Stimulated activated CD4-positive, alpha-beta T cell treated with anti-CD3 and anti-CD28 coated beads, TNF-alpha, amount 100 ng/mL, for 1 hour (primary cell): ENCODE measurements around the gene ITFG1.
"Not testable (repeated sequence)": the region's sequence is repeated elsewhere in the genome, so short reads cannot be mapped to it uniquely, and the experiment has no call there.

Experiments used
- DNase-seq, 3 donors: peaks; one replicate each; pipeline ENCODE4 v3.0.0-alpha.2; 2020; ENCODE audit warnings: low read depth in 3 of 3, low spot score in 1 of 3

ITFG1 gene

DNA sequence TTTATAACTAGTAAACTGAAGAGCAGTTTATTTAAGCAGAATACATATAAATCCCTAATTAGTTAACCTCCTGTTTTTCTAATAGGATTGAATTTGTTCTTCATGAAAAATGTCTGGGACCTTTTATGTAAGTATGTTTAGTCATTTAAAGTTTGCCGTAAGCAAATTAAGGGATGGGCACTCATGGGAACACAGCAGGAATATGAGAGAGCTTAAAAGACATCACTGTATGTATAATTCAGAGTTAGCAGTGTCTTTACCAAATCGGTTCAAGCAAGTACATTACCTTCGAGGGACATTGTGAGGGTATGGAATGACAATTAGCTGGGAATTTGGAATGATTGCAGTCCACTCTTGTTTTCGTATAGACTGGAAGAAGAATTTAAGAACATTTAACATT lies 299.4 kb downstream of the ITFG1 start:
- no peak for DNase-seq

DNA sequence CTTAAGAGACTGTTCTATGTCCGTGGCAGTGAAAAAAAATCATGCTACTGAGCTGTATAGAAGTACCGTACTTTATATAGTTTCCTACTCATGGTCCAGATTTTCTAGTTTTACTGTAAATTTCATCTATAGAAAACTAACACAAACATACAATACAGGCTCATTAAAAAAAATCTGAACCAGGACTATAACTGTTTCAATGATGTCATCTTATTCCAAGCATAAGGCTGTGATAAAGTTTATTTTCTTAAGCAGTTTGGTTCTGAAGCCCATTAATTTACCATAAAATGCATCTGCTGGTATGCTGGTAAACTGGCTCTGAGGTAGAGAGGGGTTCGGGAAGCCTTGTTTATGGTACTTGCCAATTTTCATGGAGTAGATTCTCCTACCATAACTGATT lies 300.4 kb downstream of the ITFG1 start:
- DNase-seq: no peak

DNA sequence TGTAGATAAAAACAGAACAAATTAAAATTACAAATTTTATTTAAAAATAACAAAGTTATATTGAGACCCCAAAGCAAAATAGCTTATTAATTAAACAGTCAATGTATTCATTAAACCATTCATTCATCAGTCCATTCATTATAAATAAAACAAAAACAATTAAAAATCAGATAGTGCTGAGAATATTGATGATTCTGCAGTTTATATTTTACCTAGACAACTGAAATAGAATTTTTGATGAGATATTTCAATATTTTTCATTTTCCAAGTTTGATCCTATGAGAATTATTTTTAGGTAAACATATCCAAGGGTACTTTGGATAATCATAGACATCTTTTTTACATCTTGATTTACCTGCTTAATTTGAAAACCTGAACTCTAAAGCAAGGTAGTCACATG lies 301.9 kb downstream of the ITFG1 start:
- DNase-seq: no peak

DNA sequence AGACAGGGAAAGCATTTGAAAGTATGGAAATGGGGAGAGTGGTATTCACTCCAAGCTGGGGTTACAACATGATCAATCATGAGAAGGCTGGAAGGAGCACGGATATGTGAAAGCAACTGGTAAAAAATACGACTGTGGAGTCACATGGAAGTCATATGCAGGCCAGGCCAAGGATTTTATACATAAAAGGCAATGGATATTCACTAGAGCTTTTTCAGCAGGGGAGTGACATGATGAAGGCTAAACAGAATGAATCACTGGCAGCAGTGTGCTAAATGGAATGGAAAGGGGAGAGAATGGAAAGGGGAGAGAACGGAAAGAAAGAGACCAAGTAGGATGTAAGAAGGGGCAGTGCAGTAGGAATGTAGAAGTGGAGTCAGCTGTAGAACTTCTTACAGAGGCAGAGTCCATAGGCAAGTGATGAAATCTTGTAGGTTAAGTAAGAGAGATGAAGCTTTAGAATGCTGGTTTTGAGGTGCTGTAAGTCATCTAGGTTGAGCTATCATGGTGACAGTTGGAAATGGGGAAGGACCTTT lies 304.1 kb downstream of the ITFG1 start:
- DNase-seq: no peak

DNA sequence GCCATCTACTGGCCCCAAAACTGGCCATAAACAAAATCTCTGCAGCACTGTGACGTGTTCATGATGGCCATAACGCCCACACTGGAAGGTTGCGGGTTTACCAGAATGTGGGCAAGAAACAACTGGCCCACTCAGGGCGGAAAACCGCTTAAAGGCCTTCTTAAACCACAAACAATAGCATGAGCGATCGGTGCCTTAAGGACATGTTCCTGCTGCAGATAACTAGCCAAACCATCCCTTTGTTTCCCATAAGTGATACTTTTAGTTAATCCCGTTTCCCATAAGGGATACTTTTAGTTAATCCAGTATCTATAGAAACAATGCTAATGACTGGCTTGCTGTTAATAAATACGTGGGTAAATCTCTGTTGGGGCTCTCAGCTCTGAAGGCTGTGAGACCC lies 308.4 kb downstream of the ITFG1 start:
- not testable (repeated sequence) for DNase-seq

DNA sequence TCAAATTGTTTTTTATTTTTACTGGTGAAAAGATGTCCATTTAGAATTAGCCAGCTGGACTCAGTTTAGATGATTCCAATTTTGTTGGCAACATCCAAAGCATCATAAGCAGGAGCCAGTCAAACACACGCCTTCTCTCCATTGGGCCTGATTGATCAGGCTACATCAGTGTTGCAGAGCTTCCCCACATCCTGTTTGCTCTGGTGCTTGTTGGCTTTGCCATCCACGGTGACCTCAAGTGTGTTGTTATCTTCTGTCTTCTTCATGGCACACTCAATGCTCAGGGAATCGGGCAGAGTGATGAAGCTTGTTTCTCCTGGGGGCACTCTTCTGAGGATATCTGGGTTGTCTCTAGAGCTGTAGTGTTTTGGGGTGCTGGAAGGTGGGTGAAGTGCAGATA lies 310.8 kb downstream of the ITFG1 start:
- DNase-seq: no peak

DNA sequence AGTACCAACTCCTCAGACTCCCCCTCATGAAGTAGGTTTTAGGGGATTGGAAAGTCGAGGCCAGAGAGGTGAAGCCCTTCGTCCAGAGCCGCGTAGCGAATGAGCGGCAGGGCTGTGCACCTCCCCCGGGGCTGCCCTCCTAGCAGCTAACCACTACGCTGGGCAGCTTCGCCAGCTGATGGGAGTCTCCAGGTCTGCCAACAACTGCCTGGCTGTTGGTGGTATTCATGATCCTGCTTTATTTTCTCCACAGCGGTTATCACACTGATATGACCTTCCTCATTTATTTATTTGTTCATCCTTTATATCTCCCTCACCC lies 316.3 kb downstream of the ITFG1 start:
- no peak for DNase-seq

DNA sequence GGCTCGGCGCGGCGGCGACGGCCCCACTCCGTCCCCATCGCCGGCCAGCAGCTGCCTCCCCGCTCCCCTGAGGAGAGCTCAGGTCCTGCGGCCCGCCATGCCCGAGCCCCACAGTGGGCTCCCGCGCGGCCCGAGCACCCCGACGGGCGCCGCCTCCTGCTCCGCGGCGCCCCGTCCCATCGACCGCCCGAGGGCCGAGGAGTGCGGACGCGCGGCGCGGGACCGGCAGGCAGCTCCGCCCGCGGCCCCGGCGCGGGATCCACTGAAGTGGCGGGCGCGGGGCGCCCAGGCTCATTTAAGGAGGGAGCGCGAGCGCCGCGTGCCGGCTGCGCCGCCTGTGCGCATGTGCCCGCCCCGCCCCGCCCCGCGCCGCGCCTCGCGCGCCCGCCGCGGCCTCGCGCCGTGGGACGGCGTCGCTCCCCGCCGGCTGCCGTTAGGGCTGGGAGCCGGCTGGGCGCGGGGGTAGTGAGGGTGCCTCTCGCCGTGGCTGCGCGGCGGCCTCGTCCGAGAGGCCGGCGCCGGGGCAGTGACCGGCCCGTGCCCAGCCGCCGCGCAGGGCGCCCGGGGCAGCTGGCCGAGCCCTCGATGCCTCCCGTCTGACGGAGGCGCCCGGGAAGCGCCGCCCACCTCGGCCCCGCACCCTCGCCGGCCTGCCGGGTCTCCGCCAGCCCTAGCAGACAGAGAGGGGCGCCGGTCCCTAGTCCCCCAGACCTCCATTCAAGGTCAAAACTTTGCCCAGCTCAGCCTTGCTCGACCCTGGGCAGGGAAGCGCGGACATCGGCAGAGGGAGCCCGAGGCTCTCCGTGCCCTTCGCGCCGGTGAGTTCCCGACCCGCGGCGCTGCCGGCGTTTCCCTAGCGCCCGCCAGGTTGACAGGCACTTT lies 316.9 kb downstream of the ITFG1 start, which contains the start of gene NETO2:
Gene NETO2, minus strand, starts transcription at position 269 of the 882 bp plus-strand sequence. CDS start 333 bp downstream, outside the sequence.
- DNase-seq: peak in 2 of 3 donors; percentile 15 to 63

DNA sequence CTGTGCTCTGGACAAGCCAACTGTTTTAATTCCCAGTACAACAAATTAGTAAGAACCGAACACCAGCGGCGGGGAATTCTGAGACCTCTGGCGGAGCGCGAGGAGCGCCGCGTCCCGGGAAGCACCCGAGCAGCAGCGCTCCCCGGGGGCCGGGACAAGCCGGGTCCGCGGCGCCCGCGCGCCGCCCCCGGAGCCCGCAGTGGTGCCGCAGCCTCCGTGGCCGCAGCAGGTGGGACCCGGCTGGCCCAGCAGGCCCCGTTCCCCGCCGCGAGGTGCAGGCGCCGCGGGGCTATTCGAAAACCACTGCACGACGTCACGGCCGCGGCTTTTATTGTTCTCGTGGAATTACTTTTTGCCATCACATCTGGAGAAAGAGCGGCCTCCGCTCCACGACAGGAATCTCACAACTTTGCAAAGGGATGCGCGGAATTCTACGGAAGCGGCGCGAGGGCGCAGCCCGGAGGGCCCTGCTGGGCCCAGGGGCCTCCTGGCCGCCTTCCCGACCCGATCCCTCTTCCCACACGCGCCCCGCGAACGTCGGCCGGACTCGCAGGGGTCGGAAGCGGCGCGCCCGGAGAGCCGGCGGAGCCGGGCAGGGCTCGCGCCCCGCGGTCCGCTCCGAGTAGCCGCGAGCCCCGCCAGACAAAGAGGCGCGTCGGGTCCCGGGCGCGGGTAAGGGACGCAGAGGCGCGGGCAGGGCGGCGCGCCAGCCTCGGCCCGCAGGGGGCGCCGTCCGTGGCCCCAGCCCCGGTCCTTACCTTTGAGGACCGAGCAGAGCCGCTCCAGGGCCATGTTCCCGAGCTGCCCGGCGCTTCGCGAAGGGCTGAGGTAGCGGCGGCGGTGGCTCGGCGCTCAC lies 317.8 kb downstream of the ITFG1 start:
- DNase-seq: peak in 2 of 3 donors; percentile 33 to 65

DNA sequence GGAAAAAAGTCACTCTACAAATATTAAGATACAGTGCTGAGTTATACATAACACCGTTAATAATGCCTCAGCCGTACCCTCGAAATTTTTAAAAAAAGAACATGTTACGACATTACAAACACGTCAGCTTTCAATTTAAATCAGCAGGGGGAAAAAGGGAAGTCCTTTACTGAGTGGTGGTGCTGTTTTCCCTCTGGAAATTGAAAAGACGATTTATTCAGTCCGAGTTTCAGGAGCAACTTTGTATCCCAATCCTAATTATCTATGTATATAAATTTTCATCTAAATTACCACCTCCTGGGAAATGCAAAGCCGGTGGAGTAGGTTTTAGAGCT lies 318.4 kb downstream of the ITFG1 start:
- DNase-seq: no peak

DNA sequence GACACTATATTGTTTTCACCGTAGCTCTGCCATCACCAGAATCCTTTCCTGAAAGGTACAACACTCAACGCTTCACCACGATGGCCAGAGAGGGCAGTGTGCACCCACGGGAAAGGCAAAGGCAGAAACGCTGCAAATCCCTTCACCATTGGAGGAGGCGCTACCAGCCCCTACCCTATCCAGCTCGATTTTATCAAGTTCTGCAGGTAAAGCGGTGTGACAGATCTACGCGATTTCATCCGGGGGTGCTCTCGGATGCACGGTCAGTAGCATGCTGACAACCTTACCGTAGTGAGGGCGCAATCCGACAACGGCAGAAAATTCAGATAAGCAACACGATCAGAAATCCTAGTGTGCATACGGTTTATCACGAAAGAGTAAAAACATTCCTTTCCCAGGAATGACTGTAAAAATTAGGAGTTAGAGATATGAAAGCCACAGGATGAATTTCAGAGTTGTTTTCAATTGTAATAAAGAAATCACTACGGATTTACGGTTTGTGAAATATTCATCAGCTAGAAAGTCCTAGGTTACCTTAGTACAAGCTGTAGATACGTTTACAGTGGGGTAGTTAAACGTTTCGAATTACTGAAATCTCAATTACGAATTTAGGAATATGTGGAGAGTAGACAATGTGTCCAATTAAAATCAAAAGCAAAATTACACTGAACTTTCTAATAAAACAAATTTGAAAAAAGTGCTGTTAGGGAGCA lies 318.9 kb downstream of the ITFG1 start:
- DNase-seq: peak; percentile 54 to 62 (median 61)

DNA sequence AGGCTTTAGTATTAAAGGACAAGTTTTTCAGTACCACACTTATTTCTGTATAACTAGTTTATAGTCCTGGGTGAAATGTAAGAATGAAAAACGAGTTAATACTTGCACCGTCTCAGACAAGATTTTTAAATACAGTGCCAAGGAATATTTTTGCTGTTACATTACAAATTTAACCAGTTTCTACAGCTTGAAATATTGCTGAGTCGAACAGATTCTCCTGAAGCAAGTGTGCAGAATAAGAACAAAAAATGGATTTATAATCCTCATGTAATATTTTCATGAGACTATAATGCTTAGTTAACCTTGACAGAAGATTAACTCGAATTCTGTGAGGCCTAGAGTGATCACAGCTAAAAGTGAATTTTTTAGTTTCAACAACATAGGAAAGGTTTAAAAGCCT lies 320.2 kb downstream of the ITFG1 start:
- no peak for DNase-seq

DNA sequence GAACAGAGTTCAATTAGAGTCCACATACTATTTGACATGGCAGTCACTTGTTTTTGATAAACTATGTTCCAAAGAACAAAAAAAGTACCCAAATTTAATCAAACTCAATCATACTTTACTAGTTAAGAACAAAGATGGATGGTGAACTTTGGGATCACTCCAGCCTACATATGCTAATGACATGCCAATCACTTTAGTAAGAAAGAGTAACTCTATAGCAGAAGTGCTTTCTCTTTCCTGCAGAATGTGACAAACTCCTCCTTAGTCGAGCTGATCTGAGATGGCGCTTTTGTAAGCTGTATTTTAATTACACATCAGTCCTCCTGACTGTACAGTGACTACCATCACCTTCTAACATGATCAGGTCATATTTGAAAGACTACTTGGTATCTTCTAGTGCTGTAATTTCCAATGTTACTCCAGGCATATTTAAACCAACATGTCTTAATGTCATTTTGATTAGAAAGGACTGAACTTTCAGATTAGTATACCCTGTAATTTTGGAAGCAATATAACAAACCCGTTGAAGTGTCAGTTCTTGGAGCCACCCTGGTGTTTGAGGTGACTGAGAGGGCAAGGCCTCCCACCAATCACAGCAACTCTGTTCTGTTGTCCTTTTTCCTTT lies 321.2 kb downstream of the ITFG1 start:
- no peak for DNase-seq

DNA sequence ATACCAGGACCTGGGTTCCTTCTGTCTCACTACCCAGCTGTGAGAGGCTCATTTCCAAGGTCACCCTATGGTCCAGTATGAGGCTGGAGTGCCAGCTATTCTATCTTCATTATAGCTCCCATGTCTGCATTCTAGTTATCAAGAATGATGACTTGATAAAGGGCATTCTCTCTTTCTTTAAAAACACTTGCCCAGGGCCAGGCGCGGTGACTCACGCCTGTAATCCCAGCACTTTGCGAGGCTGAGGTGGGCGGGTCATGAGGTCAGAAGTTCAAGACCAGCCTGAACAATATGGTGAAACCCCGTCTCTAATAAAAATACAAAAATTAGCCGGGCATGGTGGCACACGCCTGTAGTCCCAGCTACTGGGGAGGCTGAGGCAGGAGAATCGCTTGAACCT lies 322.9 kb downstream of the ITFG1 start:
- DNase-seq: not testable (repeated sequence)

DNA sequence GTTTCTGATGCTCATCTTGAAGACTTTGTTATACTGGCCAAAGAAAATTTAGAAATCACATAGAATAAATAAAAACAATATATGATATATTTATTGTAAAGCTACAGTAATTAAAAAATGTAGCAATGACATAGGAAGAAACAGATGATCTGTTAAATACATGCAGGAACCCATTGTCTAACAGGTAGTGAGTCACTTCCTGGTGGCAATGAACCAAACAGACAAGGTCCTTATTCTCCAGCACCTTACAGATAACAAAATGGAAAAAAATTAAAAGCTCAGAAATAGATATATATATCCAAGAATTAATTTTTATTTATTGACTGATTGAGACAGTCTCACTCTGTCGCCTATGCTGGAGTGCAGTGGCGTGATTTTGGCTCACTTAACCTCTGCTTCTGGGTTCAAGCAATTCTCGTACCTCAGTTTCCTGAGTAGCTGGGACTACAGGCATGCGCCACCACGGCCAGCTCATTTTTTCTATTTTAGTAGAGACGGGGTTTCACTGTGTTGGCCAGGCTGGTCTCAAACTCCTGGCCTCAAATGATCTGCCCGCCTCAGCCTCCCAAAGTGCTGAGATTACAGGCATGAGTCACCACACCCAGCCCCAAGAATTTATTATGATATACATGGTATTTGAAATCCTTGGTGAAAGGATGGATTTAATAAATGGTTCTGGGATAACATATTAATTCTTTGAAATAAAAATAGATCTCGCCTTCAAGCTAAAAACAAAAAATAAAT lies 324.6 kb downstream of the ITFG1 start:
- DNase-seq: no peak

DNA sequence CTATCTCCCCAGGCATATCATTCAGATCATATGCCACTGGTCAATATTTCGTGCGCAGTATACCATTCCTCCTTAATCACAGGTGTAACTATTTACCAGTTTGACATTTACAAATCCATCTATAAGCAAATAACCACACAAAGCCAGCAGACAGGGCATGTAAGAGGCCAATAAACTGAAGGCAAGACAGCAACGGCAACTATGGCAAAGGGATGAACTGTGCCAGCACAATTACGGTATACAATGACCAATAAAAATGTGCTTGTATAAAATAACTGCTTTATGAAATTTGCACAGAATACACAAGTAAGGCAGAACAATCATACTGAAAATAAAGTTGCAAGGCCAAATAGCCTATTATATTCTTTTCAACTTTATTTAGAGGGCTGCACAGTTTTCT lies 326.3 kb downstream of the ITFG1 start:
- no peak for DNase-seq

DNA sequence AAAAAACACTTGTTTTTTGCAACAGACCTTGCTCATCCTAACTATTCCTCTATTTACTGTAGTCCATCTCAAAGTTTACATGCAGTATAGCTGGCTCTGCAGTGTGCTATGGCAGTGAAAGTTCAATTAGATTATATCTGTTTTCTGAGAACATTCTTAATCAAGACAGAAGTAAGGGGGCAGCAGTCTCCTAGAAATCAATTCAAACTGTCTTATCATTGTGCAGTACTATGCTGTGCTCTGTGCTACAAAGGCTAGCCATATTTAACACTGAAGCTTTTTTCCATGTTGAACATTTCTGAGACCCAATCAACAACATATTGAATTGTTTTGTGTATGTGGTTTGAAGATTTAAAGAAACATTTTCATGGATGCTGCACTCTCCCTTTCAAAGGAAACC lies 328.6 kb downstream of the ITFG1 start:
- no peak for DNase-seq

DNA sequence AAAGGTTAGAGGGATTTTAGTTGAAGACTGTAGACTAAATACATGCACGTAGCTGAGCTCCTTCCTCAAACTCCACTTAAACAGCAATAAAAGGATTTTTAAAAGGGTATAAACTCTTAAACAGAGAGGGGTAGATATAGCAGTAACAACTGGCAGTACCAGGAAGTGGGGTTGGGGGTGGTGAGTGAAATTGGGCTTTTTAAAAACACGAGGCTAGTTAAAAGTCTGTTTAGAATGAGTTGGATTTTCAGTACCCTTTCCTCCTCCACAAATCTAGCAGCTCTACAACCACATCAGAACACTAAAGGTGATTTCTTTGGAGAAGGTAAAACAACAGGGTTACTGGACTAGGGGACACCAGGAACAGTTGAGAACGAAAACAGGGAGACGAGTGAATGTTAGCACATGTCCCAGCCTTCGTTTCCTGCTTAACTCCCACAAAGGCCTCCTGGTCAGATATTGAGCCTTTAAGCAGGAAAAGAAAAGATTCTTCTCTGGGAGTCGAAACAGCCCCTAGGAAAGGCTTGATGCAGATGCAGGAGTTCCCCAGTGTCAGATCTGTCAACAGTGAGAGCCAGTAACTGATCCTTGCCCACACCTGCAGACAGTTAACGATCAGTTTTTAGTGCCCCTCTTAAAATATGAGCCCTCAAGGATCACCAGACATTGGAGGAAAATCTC lies 331.0 kb downstream of the ITFG1 start:
- no peak for DNase-seq

DNA sequence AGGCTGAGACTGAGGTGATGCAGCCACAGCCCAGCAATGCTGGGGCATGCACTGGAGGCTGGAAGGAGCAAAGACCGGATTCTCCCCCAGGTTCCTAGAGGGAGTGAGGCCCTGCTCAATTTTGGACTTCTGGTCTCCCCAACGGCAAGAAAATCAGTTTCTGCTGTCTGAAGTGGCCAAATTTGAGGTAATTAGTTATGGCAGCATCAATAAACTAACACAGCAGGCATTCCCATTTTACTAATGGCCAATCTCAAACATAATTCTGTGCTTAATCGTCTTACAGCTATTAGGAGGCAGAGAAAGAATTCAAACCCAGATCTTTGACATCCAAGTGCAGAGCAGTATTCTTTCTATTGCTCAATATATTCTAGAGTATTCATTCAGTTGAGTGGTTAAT lies 333.3 kb downstream of the ITFG1 start:
- DNase-seq: no peak

DNA sequence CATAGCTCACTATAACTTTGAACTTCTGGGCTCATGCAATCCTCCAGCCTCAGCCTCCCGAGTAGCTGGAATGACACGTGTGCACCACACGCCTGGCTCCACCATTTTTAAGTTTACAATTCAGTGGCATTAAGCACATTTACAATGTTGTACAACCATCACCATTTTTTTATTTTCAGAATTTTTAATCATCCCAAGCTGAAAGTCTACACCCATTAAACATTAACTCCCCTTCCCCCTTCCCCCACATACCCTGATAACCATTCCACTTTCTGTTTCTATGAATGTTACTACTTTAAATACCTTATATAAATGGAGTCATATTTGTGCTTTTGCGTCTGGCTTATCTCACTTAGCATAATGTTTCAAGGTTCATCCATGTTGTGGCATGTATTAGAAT lies 335.1 kb downstream of the ITFG1 start:
- DNase-seq: no peak
